Islet precursor cell (in vitro differentiated cells): ENCODE measurements around the gene ASB2.

Source experiments
- DNase-seq: peaks from one replicate; pipeline ENCODE4 v3.0.0-alpha.2; 2018

The ASB2 gene

DNA sequence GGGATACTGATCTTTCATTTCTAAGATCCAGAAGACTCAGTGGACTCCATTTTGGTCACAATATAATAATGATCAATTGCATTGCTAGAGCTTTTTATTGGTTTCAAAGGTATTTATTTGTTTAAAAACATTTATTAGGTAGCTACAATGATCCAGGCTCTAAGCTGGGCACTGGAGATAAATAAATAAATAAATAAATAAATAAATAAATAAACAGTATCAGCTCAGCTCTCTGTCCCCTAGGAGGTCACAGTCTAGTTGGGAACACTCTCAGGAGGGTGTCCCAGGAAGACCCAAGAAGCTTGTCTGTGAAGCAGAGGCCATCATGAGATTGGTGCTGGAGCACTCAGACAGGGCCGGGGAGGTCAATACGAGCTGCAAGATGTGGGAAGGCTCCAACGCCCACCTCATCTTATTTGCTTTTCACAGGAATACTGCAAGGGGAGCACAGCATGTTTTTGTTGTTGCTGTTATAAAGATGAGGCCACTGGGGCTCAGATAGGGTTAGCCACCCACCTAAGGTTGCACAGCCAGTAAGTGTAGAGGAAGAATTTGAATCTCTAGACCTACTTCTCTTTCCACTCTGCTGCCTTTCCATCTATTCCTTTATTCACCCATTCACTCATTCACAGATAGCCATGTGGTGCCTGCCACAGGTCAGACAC is 15.5 kb downstream of the ASB2 start:
- no peak for DNase-seq

DNA sequence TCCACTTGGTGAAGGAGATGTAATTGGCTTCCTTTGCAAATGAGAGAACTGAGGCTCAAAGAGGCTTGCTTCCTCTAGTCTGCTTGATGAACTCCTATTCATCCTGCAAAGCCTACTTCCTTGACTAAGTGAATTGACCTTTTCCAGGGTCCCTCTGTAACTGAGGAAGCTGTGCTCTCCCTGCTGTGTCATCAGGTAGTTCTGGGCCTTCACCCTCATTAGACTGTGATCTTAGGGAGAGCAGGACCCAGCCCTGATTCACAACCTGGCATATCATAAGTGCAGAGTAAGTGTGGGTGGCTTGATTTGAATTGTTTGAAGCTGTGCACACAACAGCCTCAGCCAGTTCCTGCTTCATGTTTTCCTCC is 16.3 kb downstream of the ASB2 start:
- DNase-seq: no peak

DNA sequence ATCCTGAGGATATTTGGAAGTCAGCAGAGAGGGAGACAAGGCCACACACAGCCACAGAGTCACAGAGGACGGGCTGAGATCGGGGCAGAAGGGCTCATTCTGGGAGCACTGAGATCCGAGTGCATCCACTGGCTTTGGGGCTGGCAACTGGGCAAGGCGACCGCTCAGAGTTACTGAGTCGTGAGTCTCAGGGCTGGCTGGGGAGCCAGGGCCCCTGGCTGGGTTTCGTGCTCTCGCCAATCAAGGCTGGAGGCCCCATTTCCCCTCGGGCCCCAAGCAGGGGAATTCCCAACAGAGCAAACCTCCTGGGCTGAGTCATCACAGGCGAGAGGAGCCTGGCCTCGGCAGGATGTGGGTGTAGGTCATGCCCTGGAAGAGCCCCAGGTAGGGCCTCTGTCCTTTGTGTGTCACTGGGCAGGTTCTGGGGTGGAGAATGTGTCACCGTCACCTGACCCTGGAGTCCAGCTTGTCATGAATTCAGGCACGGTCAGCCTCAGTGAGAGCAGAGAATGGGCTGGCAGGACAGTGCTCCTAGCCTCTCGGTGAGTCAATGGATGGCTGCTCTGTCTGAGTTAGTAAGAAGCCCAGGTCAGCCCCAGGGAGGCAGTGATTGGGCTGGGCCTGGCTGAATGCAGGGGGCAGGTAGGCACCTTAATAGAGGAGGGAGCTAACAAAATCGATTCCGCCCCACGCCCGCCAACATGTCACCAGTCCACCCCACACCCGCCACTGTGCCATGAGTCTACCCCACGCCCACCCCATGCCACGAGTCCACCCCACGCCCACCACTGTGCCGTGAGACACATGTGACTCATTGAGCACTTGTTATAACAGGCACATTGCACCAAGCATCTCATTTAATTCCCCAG is 16.9 kb downstream of the ASB2 start:
- peak; percentile 99 for DNase-seq

DNA sequence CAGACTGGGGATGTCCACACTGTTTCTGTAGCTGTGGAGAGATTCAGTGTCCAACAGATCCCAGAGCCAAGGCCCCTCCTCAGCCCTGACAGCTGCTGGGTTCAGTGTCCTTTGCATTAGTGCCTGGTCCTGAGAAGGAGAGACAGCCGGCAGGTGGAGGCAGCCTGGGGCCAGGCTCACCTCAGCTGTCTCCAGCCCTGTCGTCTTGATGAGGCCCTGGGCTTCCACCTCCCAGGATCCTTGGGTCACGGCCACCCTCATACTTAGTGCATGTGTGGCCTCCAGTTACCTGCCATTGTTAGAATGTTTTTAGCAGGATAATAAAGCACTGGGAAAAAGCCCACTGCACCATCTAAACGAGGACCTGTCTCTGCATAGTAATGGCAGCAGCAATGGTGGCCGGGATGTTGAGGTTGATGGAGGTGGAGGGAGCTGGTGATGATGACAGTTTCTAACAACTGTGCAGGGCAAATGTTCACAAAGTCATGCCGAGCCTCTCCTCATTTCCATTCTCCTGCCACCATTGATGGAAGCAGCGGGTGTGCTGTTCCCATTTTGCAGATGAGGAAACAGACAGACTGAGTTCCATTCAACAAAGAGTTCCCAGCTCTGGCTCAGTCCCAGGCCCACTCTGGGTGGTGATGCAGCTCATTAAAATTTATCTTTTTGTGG is 17.7 kb downstream of the ASB2 start:
- DNase-seq: no peak

DNA sequence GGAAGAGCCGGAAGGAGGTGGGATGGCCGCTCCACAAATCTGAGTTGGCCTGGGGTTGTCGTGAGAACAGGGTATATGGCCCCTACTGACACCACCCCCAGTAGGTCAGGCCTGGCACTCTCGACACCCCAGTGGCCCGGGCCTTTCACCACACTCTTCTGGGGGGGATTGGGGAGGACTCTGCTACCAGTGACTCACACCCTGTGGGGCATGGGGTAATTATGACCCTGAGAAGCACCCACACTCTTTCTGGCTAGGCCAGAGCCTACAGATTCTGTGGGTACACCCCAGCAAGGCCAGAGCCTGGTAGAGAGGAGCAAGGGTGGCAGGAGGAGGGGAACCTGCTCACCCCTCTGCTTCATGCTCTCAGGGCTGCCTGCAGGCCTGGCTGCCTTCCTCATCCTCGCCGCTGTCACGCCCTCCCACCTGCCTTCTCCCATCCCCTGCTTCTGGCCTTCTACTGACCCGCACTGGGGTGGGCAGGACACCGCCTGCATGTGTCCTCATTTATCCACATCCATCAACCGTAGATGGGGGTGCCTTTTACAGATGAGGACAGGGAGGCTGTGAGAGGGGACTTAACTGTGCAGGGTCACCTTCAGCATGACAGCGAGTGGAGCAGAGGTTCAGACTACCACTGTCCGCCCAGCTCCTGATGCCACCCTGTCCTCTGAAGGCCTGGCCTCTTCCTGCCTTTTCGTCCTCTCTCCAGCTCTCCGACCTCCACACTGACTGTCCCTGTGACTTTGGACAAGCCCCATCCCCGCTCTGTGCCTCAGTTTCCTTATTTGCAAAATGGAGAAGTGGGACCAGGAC is 18.4 kb downstream of the ASB2 start:
- DNase-seq: no peak

DNA sequence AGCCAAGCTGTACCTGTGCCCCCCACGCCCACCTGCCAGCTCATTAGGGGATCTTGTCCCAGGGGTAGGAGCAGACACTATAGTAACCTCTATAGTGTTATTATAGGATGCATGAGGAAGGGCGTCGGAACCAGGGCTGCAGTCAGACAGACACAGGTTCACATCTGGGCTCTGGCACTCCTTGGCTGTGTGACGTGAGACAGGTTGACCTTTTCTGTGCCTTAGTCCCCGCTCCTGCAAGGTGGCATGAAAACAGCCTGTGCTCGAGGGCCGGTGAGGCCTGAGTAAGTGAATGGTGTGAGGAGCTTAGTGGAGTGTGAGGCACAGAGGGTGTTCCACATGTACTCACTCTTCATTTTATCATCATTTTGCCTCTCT is 19.0 kb downstream of the ASB2 start:
- no peak for DNase-seq

DNA sequence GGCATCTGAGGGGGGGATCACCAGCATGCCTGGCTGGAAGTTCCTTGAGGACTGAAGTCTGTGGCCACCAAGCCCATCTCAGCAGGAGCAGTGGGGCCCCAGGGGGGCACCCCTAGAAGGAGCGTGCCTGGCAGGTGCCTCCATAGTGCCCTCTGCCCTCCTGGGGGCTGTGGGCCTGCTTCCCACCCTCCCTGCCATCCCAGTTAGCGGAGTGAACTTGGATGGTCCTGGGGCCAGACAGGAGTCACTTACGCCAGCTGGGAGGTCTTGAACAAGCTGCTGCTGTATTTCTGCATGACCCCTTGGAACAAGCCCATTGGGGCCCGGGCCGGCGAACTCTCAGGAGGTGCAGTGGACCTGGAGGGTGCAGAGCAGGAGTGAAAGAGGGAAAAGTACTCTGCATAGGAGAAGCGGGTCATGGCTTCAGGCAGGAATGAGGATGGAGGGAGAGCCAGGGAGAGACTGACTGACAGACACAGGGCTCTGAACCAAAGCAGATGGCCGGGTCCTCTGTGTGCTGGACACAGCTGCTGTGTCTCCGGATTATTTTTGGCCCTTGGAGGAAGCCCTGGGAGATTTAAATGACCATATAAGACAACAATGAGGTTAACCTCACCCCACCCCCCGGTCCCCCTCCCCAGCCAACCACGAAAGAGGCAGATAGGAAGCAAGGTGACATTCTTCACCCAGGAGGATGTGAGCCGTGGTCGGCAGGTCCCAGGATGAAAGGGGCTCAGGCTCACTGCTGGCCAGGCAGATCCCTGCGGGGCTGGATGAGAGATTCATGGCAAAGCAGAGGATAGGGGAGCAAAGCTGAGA is 19.6 kb downstream of the ASB2 start:
- peak; percentile 79 for DNase-seq

DNA sequence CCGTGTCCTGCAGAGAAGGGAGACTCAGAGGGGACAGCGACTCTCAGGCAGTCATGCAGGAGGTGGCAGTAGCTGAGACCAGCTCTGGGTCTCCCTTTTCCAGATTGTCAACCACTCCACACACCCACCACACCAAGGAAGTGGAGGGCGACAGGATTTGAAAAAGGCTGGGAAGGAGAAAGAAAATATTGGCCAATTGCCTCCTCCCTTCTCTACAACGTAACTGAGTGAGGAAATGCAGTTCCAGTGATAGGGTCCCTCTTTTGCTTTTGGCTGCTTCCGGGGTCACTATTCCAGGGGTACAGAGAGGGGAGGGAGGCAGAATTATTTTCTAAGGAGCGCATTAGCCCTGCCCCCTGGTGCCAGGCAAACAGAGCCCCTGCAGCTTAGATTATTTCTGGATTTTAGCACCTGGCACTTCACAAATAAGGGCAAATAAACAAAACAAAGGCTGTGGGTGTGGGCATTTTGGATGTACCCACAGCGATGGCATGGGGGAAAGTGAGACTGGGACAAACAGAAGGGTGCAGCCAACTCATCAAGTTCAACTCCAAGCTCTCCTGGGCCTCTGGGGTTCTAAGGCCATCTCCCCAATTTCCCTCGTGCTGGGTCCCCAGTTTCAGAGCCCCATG is 20.4 kb downstream of the ASB2 start:
- no peak for DNase-seq

DNA sequence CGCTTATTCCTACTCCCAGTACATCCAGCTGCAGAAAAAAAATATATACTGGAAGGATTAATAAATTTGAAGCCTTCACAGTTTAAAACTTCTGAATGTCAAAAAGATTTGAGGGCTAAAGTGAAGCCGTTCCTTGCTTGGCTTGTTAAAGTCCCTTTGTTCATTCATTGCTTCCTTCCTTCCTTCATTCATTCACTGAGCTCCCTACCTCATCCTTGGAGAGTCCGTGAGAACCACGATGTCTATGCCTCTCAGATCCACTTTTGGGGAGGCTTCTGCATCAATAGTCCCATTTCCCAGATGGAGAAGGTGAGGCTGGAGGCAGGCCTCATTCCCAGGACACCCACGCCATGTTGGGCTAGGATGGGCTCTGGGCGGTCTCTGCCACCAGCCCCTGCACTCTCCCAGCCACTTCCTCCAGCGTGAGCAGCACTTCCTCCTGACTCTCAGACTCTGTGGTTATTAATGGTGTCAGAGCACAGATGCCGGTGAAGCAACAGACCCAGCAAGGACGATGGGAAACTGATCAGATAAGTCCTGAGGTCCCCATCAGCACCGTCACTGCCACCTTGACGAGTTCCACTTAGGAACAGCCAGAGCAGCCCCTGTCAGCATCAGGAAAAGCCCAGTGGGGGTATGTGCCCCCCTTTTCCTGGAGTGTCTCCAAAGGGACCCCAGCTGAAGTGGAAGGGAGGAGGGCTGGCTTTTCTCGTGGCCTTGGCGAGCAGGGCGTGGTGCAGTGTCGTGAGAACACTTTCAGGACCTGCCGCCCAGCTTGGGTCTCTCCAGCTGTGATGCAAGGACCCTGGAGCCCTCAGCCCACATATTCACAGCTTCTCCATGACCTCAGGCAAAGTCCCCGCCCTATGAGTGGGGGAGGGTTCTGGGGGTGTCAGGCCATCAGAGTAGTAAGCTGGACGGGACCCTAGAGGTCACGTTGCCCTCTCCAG is 21.2 kb downstream of the ASB2 start:
- DNase-seq: no peak

DNA sequence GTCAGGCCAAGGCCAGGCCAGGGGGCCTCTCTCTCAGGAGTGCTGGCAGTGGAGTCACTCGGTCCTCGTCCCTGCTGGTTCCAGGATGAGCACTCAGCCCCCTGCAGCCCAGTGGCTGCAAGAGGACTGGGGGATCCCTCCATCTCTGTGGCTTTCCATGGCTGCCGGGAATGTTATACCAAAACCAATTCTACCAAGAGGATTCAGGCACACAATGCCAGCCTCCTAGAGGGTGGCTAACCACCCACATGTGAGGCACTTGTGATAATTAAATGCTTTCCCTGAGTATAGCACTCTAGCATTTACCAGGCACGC is 21.9 kb downstream of the ASB2 start:
- DNase-seq: no peak

DNA sequence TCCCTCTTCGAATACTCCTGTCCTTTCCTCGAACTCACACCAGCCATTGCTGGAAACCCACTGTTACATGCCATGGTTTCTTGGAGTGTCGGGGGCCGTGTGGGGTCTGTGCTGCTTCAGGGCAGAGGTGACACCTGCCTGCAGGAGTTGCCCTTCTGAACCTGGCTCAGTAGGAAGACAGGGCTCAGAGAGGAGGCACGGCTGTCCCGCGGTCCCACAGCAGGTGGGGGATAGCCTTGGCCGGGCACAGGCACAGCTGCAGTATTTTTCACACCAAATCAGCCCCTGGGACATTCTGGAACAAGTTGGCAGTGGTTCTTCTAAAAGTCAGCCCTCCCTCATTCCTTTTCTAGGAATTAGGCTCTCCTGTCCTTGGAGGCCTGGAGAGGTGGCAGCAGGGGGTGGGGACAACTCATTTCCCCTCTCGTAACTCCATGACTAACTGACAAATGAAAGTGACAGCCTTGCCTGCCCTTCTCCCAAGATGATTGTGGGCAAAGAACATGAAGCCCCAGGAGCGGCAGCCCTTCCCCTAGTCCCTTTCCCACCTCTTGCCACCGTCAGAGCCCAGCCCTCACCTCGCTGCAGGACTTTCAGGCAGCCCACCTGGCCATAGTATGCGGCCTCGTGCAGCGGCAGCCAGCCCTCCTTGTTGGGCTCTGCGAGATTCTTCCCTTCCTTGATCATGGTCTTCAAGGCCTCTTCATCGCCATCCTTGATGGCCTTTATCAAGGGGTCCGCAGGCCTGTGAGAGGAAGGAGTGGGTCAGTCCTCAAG is 22.4 kb downstream of the ASB2 start:
- DNase-seq: no peak

DNA sequence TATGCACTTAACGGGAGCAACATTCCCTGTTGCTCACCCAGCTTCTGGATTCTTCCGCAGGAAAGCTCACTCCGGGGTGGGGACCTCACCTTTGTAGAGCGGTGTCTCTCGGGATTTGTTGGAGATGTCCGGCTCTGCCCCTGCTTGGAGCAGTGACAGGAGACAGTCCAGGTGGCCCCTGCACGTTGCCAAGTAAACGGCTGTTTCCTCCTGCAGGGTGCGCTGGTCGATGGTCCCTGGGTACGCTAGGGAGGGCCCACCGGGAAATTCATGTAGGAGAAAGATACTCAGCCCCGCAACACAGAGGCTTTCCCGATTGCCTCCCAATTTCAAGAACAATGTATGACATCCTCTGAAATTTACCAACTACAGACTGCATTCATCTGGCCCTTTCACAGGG is 23.1 kb downstream of the ASB2 start:
- DNase-seq: no peak

DNA sequence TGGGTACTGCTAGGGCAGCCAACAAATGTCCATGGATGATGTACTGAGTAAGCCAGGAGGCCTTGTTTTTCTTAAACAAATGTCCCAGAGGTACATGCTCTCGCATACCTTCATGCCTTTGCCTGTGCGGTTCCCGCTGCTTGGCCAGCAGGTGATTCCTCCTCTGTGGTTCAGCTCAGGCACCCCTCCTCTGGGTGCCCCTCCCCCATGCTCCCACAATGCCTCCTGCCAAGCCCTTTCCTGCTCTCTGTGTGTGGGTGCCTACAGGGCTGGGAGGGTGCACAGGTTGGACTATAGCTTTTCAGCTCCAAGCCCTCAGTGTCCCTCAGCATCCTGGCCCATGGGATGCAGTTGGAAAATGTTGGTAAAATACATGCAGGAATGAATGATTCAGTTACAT is 23.5 kb downstream of the ASB2 start:
- no peak for DNase-seq

DNA sequence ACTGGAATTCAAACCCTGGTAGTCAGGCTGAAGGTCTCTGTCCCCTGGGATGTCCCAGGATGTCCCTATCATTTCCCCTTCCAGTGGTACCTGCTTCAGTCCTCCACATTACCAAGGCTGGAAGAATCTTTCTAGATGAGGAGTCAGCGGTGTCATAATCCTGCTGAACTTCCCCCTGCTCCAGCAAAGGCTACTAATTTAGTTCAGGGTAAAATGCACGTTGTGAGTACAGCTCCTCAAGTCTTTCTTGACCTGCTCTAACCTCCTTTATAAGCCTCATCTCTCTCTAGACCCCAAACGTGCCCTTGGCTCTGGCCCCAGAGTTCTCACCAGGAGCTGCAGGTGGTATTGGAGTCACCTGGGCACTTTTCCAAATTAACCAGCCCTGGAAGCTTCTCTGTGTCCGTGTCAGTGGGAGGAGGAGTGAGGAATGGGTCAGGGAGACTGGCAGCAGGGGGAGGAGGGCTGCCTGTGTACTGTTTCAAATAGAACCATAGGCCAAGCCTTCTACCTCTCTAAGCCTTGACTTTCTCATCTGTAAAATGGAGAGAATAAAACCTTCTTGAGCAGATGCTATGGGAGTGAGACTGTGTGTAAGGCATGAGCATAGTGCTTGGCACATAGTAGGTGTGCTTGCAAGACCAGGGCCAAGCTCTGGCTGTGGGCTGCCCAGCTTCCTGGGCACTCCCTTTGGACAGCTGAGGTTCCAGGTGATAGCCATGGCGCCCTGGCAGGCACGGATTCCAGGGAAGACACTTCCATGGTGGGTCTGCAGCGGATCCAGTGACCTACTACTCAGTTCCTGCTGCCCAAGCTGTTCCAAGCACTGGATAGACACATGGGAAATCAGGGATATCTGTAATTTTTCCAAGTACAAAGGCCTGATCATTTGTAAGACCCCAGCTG is 24.5 kb downstream of the ASB2 start:
- DNase-seq: no peak

DNA sequence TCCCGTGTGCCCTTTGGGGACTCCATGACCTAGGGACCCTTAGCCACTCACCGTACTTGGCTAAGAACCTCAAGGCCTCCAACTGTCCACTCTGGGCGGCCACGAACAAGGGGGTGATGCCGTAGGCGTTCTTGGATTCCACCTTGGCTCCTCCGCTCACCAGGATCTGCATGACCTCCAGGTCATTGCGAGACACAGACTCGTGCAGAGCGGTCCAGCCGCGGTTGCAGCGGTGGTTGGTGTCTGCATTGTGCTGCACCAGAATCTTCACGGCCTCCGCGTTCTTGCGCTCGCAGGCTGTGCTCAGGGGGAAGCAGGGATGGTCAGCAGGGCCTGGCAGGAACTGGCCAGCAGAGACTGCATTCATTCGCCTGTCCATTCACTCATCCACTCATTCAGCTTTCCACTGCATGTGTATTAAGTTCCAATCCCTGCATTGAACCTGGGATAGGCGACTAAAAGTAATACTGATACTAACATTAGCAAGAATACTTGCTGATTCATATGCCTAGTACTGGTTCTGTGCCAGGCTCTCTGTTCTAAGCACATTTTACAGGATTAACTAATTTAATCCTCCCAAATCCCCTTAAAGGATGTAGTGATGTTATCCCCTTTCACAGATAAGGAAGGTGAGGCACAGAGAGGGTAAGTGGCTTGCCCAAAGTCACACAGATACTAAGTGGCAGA is 25.3 kb downstream of the ASB2 start:
- no peak for DNase-seq

DNA sequence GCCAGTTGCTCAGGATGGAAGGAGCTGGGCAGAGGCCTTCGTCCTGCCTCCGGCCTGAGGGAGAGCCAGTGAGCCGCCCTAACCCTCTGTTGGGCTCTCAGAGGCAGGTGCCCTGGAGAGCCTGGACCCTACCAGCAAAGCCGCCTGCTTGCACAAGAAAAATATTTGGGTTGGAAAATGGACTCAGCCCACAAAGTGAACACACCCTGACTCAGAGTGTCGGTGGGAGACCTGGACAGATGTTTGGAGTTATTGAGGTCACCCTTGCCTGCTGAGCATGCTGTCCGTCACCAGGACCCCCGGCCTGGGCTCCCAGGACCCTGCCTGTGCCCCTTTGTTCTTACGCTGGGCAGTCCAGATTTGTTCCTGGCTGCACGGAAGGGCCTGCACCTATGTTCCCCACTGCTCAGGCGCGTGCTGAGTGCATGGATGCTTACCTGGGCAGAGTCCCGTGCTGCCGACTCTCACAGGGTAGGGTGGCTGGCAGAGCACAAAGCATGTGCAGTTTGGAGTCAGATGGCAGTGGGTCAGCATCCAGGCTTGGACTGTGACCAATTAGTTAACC is 26.8 kb downstream of the ASB2 start:
- no peak for DNase-seq

DNA sequence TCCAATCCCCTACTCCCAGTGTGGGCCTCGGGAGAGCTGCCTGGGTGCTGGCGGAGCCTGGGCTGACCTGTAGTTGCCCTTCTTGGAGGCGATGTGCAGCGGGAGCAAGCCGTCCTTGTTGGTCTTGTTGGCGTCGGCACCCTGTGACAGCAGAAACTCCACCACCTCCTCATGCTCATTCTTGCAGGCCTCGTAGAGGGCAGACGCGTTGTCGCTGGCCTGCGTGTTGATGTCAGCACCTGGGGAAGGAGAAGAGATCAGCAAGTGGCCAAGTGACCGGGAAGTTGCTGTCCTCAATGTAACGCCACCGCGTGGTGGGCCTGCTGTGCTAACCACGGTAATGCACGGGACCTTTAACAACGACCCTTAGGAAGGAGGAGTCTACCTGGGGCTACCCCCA is 29.1 kb downstream of the ASB2 start:
- no peak for DNase-seq

DNA sequence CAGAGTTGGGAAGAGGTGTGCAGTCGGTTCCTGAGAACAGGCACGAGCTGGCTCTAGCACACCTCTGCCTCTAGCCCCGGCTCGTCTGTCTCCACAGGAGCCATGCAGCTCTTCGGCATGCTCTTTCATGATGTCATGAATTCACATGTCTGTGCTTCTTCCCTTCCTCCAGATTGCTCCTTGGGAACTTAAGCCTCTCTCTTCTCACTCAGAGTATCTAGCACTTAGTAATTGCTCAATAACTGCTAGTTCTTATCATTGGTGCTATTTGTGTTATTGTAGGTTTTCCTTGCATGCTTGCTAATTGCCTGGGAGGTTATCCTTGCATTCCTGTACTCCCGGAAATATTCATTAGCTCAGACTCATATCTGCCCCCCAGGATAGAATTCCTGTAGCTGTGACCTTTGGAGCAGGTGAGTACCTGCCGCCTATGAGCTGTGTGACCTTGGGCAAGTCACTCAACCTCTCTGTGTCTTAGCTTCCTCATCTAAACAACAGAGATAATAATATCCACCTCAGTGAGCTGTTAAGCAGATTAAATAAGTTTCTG is 29.8 kb downstream of the ASB2 start:
- DNase-seq: peak; percentile 79
